ENCODE results near the gene CDK17.
"Not testable (repeated sequence)": the region's sequence is repeated elsewhere in the genome, so short reads cannot be mapped to it uniquely, and the experiment has no call there.

The CDK17 gene

DNA sequence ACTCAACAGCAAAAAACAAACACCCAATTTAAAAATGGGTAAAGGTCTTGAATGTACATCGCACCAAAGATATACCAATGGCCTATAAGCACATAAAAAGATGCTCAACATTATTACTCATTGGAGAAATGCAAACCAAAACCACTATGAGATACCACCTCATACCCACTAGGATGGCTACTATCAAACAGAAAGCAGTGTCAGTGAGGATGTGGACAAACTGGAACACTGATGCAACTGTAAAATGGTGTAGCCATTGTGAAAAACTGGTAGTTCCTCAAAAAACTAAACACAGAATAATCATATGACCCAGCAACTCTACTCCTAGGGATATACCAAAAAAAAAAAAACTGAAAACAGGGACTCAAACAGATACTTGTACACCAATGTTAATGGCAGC lies 49.3 kb downstream of the CDK17 start:
- DNase-seq, result no peak

DNA sequence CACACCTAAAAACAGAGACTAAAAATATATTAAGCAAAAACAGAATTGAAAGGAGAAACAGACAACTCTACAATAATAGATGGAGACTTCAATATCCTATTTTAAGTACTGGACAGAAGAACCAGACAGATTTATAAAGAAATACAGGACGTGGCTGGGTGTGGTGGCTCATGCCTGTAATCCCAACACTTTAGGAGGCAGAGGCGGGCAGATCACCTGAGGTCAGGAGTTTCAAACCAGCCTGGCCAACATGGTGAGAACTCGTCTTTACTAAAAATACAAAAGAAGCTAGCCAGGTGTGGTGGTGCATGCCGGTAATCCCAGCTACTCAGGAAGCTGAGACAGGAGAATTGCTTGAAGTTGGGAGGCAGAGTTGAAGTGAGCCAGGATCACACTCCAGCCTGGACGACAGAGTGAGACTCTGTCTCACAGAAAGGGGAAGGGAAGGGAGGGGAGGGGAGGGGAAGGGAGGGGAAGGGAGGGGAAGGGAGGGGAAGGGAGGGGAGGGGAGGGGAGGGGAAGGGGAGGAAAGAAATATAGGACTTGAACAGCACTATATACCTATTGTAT lies 53.0 kb downstream of the CDK17 start:
- no peak for DNase-seq

GRCh38 chr12:96346716-96347115 lies 53.5 kb downstream of the CDK17 start:
- DNase-seq, result not testable (repeated sequence)

DNA sequence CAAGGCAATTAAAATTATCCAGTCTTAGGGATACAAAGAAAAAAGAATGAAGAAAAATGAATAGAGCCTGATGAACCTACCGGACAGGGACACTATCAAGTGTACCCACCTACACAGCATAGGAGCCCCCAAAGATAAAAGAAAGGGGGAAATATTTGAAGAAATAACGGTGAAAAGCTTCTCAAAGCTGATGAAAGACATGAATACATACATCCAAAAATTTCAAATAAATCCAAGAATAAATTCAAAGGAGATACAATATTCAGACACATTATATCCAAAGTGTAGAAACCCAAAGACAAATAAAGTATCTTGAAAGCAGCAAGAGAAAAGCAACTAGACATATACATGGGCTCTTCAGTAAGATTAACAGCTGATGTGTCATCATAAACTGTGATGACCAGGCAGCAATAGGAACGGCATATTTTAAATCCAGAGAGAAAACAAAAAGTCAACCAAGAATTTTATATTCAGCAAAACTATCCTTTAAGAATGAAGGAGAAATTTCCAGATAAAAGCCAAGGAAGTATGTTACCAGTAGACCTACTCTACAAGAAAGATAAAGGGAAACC lies 56.0 kb downstream of the CDK17 start:
- no peak for DNase-seq

GRCh38 chr12:96343347-96343954 lies 56.8 kb downstream of the CDK17 start:
- DNase-seq, result no peak

- not testable (repeated sequence) for DNase-seq
Measured at GRCh38 chr12:96339666-96340065, 60.6 kb downstream of the CDK17 start.

DNA sequence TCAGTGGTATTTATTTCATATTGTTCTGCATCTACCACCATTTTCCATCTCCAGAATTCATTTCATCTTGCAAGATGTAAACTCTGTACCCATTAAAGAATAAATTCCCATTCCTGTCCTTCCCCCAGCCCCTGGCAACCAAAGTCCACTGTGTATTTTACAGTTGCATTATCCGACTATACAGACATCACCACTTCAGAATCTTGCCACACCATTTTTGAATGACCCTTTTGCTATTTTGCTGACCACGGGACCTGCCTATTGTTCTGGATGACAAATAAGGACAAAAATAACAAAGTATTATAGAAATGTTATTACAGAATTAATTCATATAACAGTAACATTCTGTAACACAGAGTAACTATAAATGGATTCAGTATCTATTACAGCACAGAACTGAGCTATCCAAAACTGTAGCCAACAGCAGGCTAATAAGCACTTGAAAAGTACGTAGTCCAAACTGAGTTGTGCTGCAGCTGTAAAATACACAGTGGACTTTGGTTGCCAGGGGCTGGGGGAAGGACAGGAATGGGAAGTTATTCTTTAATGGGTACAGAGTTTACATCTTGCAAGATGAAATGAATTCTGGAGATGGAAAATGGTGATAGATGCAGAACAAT lies 61.3 kb downstream of the CDK17 start:
- no peak for DNase-seq

DNA sequence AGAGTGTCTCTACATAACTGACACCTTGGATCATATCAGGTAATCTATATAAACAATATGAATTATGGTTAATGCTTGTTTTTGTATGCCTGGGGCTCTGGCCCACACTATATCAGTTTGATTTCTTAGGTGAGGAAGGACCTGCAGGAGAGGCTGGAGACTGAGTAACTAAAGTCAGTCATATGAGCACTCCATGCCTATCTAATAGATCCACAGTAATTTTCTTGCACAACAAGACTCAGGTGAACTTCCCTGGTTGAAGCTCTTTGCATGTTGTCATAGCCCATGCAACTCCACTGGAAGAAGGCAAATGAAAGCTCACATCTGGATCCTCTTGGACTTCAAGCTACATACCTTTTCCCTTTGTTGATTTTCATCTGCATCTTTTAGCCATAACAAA lies 62.3 kb downstream of the CDK17 start:
- DNase-seq, result no peak

GRCh38 chr12:96336489-96336888 lies 63.8 kb downstream of the CDK17 start:
- DNase-seq, result no peak

- no peak for DNase-seq
Measured at GRCh38 chr12:96335270-96335669, 65.0 kb downstream of the CDK17 start.

DNA sequence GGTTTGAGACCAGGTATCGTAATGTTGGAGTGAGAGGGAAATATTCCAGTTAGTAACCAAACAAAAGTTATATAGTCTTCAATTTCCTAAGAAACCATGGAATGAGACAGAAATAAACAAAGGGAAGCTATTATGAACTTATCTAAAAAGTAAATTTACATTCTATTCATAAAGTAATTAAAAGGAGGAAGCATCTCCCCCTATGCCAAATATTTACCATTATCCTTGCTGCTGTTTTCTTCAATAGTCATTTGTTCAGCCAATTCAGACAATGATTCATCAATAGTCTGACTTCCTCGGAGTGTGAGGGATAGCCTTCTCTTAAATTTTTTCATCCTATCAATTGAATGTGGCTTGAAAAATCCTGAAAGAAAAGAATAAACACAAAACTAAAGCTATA lies 65.7 kb downstream of the CDK17 start:
- no peak for DNase-seq

- no peak for DNase-seq
Measured at GRCh38 chr12:96329545-96329944, 70.7 kb downstream of the CDK17 start.

GRCh38 chr12:96329018-96329417 lies 71.2 kb downstream of the CDK17 start:
- no peak for DNase-seq

GRCh38 chr12:96327889-96328288 lies 72.3 kb downstream of the CDK17 start:
- no peak for DNase-seq

DNA sequence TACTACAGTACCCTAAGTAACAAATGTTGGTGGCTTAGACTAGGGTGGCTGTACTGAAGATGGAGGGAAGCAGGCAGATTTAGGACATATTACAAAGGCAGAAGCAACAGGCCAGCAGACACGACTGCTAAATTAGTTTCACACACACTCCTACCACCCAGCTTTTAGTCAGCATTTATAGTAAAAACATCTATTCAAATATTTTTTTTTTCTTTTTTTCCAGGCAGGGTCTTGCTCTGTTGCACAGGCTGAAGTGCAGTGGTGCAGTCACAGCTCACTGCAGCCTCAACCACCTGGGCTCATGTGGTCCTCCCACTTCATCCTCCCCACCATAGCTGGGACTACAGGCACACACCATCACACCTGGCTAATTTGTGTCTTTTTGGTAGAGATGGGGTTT lies 72.9 kb downstream of the CDK17 start:
- no peak for DNase-seq

- no peak for DNase-seq
Measured at GRCh38 chr12:96326628-96327227, 73.5 kb downstream of the CDK17 start.

- no peak for DNase-seq
Measured at GRCh38 chr12:96323906-96324305, 76.3 kb downstream of the CDK17 start.

GRCh38 chr12:96322720-96323119 lies 77.5 kb downstream of the CDK17 start:
- no peak for DNase-seq

DNA sequence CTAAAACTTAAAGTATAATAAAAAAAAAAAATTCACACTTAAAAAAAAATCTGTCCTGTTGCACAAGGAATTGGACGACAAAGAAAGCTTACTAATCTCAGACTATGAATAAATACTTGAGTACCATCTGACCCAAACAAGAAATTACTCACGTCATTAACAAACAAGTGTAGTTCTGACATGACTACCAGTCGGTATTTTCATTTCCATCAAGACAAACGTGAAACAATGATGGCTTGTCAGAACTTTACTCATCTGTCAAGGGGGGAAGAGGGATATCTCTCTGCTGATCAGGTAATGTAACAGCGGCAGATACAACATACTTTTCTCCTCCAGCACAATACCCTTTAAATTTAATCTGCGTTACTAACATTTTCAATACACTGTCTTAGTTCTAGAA lies 78.3 kb downstream of the CDK17 start:
- DNase-seq, result no peak

DNA sequence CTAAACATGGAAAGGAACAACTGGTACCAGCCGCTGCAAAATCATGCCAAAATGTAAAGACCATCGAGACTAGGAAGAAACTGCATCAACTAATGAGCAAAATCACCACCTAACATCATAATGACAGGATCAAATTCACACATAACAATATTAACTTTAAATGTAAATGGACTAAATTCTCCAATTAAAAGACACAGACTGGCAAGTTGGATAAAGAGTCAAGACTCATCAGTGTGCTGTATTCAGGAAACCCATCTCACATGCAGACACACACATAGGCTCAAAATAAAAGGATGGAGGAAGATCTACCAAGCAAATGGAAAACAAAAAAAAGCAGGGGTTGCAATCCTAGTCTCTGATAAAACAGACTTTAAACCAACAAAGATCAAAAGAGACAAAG lies 82.4 kb downstream of the CDK17 start:
- DNase-seq, result not testable (repeated sequence)

- DNase-seq, result peak; percentile 52 to 56
Measured at GRCh38 chr12:96315741-96316481, 84.3 kb downstream of the CDK17 start.

DNA sequence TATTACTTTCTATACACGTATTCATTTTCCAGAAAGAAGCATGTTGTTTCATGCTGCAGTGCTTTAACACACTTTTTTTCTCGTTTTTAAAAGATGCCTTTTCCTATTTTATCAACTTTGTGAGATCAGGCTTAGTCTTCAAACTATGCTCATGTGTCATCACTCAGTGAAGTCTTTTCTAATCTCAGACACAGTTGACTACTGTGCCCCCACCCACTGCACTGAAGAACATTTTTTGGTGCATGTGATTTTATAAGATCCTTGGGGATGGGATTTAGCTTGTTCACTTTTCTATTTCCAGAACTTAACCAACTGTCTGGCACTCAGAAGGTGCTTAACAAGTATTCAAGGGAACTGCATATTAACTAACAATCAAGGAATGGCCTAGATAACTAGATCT lies 85.5 kb downstream of the CDK17 start:
- no peak for DNase-seq

DNA sequence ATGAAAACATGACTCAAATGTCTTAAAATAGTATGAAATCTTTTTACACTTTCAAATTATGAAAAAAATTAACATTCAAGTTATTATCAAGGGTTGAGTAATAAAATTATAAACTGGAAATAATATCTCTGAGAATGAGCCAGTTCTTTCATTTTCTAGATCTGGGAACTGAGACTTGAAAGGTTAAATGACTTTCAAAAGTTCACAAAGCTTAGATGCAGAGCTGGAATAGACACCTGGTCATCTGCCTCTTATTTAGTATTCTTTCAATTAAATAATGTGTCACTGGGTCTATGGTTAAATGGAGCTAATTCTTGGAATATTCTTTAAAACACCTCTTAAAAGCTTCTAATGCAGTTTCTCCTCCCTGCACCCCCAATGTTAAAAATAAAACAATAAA lies 86.6 kb downstream of the CDK17 start:
- no peak for DNase-seq
